Activated CD8-positive, alpha-beta T cell treated with anti-CD3 and anti-CD28 coated beads for 36 hours (primary cell): ENCODE measurements around the gene PLXND1. TPM values are rescaled to one million over a fixed set of nuclear protein-coding genes. Genes with fewer than 3 reads are reported as not detected.

Source experiments
- ATAC-seq: fragments of 200-7000 bp; cut with Tn5 transposase; one replicate; pipeline ENCODE4 v1.10.0; 2021; ENCODE audit warnings: mild to moderate bottlenecking, moderate library complexity
- CTCF ChIA-PET: fragments of 350-600 bp; sonication (Branson Sonifier 250); formaldehyde crosslinking; loops from one replicate; lab custom pipeline; 2021; ENCODE audit warnings: antibody characterized with exemption; lab: Charles Lee
- POLR2A ChIA-PET: fragments of 350-600 bp; sonication (Branson Sonifier 250); formaldehyde crosslinking; loops from one replicate; lab custom pipeline; 2021; ENCODE audit warnings: antibody characterized with exemption; lab: Charles Lee
- DNase-seq: peaks from one replicate; pipeline ENCODE4 v3.0.0-alpha.2; 2020
- H3K27ac Mint-ChIP-seq: one replicate; pipeline ENCODE4 v1.8.0; 2021; ENCODE audit warnings: mild to moderate bottlenecking, mixed read lengths
- H3K27me3 Mint-ChIP-seq: one replicate; pipeline ENCODE4 v1.8.0; 2021; ENCODE audit warnings: mixed read lengths
- H3K36me3 Mint-ChIP-seq: one replicate; pipeline ENCODE4 v1.8.0; 2021; ENCODE audit warnings: low read depth, mixed read lengths
- H3K4me1 Mint-ChIP-seq: one replicate; pipeline ENCODE4 v1.8.0; 2021; ENCODE audit warnings: low read depth, mixed read lengths
- H3K4me3 Mint-ChIP-seq: one replicate; pipeline ENCODE4 v1.8.0; 2021; ENCODE audit warnings: mild to moderate bottlenecking, moderate library complexity, mixed read lengths
- H3K9me3 Mint-ChIP-seq: one replicate; pipeline ENCODE4 v1.8.0; 2021; ENCODE audit warnings: mixed read lengths
- CTCF ChIP-seq: fragments of 200-600 bp; IDR thresholded peaks from one replicate; pipeline ENCODE4 v1.8.0; 2022; ENCODE audit warnings: antibody characterized with exemption, mild to moderate bottlenecking
- intact Hi-C: fragments of 100-400 bp; cut with micrococcal nuclease; formaldehyde crosslinking; loops from one replicate; pipeline ENCODE4 v1.10.0; 2022
- total RNA-seq, 2 experiments: library from RNA; stranded (reverse); gene quantifications; one replicate each; pipeline ENCODE4 v1.2.3, GENCODE V29; 2021

Gene PLXND1
- total RNA-seq, 2 experiments from 2014 or later = 10.7 to 12.5 TPM

DNA sequence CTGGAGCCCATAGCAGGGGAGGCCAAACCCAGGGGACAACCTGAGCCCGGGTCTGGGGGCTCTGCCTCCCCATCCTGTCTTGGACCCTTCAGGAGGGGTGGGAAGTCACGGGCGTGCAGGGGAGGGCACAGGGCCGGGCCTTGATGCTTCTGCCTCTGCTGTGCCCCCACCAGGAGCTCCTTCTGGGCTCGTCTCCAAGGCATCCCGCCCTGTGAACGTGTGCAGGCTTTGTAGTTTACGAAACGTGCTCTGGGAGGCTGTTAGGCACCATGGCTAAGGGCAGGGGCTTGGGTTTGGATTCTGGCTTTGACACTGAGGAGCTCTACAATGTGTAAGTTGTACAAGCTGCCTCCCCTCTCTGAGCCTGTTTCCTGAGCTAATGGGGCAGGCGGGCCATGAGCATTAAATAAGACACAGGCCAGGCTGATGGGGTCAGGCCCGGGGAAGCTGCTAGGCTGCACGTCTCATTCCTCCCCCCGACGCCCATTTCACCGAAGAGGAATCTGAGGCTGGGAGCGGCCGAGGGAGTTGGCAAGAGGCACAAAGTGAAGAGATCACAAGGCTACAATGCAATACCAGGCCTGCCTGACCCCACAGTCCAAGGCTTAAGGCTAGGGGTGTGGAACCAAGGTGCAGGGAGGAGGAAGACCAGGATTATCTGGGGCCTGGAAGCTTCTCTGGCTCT, 19.6 kb downstream of the PLXND1 start:
- Mint-ChIP-seq H3K36me3 (no peaks in the 10 kb centered on the region), H3K9me3 (no peaks in the 10 kb centered on the region), H3K4me1 (no peaks in the 10 kb centered on the region), H3K4me3 (no peak overlapping the region), H3K27ac (no peak overlapping the region), H3K27me3 (no peaks in the 10 kb centered on the region)
- POLR2A ChIA-PET = no interaction called here
- CTCF ChIA-PET = interaction anchor here (1.1 kb wide), 1 partner anchor 11 kb away, joined by 3 read pairs; no protein-coding TSS in a partner anchor
- DNase-seq (no peak), ATAC-seq (no peak)
- no peak for TF ChIP-seq CTCF
- intact Hi-C loops = no loop called here

GRCh38 chr3:129585949-129586657, 20.4 kb downstream of the PLXND1 start:
- Mint-ChIP-seq H3K27me3 (no peaks in the 10 kb centered on the region), H3K9me3 (no peaks in the 10 kb centered on the region), H3K4me3 (no peak overlapping the region), H3K4me1 (no peaks in the 10 kb centered on the region), H3K27ac (no peak overlapping the region), H3K36me3 (no peaks in the 10 kb centered on the region)
- ChIA-PET POLR2A (no interaction called here), CTCF (no interaction called here)
- ATAC-seq (no peak), DNase-seq (no peak)
- TF ChIP-seq CTCF = no peak
- intact Hi-C loops = no loop called here

DNA sequence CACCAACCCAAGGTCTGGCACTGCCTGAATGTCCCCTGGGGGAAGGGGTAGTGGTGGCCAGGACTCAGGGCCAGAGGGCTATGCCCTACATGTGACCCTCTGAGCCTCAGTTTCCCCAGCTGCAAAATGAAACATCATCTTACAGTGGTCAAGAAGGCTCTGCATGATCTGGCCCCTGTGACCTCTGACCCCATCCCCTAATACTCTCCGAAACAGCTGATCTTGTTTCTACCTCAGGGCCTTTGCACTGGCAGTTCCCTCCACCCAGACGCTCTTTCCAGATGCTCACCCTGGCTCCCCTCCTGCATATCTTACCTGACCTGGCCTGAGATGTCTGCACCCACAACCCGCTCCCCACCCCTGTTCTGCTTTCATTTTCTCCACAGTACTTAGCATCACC, 21.8 kb downstream of the PLXND1 start:
- H3K4me1 Mint-ChIP-seq = no peaks in the 10 kb centered on the region
- H3K27me3 Mint-ChIP-seq = no peaks in the 10 kb centered on the region
- H3K9me3 Mint-ChIP-seq = no peaks in the 10 kb centered on the region
- no peak for TF ChIP-seq CTCF
- CTCF ChIA-PET = no interaction called here
- ATAC-seq = no peak
- POLR2A ChIA-PET = no interaction called here
- intact Hi-C loops = no loop called here
- no peaks in the 10 kb centered on the region for H3K36me3 Mint-ChIP-seq
- DNase-seq = no peak
- no peak overlapping the region for H3K27ac Mint-ChIP-seq
- H3K4me3 Mint-ChIP-seq = no peak overlapping the region

GRCh38 chr3:129583289-129583688, 23.2 kb downstream of the PLXND1 start:
- intact Hi-C loops = no loop called here
- no peak overlapping the region for H3K27ac Mint-ChIP-seq
- H3K36me3 Mint-ChIP-seq = no peaks in the 10 kb centered on the region
- no peaks in the 10 kb centered on the region for H3K27me3 Mint-ChIP-seq
- DNase-seq = no peak
- no peak for TF ChIP-seq CTCF
- POLR2A ChIA-PET = interaction anchor here (0.6 kb wide), 1 partner anchor 93 kb away, joined by 4 read pairs; no protein-coding TSS in a partner anchor
- CTCF ChIA-PET = no interaction called here
- peaks cover 5% of the 10 kb centered on the region for H3K4me1 Mint-ChIP-seq
- H3K4me3 Mint-ChIP-seq = no peak overlapping the region
- ATAC-seq = no peak
- no peaks in the 10 kb centered on the region for H3K9me3 Mint-ChIP-seq

- Mint-ChIP-seq H3K27me3 (no peaks in the 10 kb centered on the region), H3K4me3 (no peak overlapping the region), H3K27ac (no peak overlapping the region), H3K36me3 (no peaks in the 10 kb centered on the region), H3K9me3 (no peaks in the 10 kb centered on the region), H3K4me1 (peaks cover 10% of the 10 kb centered on the region)
- POLR2A ChIA-PET = interaction anchor here (0.6 to 1.0 kb wide), 2 partner anchors 8 to 92 kb away, joined by 3 to 4 read pairs; no protein-coding TSS in a partner anchor
- intact Hi-C loops = no loop called here
- ATAC-seq (no peak), DNase-seq (no peak)
- no peak for TF ChIP-seq CTCF
- CTCF ChIA-PET = no interaction called here
These were observed 23.7 kb downstream of the PLXND1 start for GRCh38 chr3:129582799-129583198.
